Choroid plexus epithelial cell (primary cell): ENCODE data around the gene ZC3H13.
A peak's percentile ranks its signal among the peaks of the same experiment; 100 is the strongest.

Experiments used
- DNase-seq: peaks from one replicate; pipeline ENCODE4 v3.0.0-alpha.2; 2010; ENCODE audit warnings: low read depth
- H3K4me3 ChIP-seq: 2 replicates; pipeline ENCODE4 v1.5.1; 2011; ENCODE audit warnings: low read depth, mild to moderate bottlenecking, control low read depth, low read length, moderate library complexity
- TF ChIP-seq, protein P1 (sequence below): conservative IDR thresholded peaks from 2 replicates; pipeline ENCODE4 v1.5.1; 2011; ENCODE audit warnings: low read depth, mild to moderate bottlenecking, control low read depth, inconsistent platforms, low read length, moderate library complexity

Gene ZC3H13, protein sequence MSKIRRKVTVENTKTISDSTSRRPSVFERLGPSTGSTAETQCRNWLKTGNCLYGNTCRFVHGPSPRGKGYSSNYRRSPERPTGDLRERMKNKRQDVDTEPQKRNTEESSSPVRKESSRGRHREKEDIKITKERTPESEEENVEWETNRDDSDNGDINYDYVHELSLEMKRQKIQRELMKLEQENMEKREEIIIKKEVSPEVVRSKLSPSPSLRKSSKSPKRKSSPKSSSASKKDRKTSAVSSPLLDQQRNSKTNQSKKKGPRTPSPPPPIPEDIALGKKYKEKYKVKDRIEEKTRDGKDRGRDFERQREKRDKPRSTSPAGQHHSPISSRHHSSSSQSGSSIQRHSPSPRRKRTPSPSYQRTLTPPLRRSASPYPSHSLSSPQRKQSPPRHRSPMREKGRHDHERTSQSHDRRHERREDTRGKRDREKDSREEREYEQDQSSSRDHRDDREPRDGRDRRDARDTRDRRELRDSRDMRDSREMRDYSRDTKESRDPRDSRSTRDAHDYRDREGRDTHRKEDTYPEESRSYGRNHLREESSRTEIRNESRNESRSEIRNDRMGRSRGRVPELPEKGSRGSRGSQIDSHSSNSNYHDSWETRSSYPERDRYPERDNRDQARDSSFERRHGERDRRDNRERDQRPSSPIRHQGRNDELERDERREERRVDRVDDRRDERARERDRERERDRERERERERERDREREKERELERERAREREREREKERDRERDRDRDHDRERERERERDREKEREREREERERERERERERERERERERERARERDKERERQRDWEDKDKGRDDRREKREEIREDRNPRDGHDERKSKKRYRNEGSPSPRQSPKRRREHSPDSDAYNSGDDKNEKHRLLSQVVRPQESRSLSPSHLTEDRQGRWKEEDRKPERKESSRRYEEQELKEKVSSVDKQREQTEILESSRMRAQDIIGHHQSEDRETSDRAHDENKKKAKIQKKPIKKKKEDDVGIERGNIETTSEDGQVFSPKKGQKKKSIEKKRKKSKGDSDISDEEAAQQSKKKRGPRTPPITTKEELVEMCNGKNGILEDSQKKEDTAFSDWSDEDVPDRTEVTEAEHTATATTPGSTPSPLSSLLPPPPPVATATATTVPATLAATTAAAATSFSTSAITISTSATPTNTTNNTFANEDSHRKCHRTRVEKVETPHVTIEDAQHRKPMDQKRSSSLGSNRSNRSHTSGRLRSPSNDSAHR (N-terminal part only)

GRCh38 chr13:46052319-46053161, at the start of gene ZC3H13:
ZC3H13 (minus strand) TSS chr13:46052746; CDS start chr13:46045507, 7,239 bp downstream.
- peak; percentile 97 for DNase-seq
- TF ChIP-seq, protein P1, sequence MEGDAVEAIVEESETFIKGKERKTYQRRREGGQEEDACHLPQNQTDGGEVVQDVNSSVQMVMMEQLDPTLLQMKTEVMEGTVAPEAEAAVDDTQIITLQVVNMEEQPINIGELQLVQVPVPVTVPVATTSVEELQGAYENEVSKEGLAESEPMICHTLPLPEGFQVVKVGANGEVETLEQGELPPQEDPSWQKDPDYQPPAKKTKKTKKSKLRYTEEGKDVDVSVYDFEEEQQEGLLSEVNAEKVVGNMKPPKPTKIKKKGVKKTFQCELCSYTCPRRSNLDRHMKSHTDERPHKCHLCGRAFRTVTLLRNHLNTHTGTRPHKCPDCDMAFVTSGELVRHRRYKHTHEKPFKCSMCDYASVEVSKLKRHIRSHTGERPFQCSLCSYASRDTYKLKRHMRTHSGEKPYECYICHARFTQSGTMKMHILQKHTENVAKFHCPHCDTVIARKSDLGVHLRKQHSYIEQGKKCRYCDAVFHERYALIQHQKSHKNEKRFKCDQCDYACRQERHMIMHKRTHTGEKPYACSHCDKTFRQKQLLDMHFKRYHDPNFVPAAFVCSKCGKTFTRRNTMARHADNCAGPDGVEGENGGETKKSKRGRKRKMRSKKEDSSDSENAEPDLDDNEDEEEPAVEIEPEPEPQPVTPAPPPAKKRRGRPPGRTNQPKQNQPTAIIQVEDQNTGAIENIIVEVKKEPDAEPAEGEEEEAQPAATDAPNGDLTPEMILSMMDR: peak; percentile 47
- H3K4me3 ChIP-seq: peak within 1 kb of the TSS; percentile 86

DNA sequence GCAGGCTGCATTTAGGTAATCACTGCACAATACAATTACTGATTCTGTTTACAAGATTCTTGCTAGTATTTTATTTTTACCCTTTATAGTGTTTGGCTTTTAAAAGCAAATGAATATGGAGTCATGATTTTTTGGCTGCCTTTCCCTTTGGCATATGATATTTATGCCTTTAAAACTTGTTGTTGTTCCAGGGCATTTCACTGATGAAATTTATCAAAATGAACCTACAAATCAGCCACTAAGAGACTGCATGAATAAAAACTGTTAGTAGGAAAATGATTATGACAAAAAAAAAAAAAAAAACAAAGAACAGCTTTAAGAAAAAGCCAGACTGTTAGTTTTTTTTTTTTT, 49.7 kb upstream of the ZC3H13 start:
- DNase-seq: no peak
- H3K4me3 ChIP-seq: no peak overlapping the region
- TF ChIP-seq, protein P1: no peak

- H3K4me3 ChIP-seq: no peak overlapping the region
- TF ChIP-seq, protein P1: no peak
- DNase-seq: no peak
Observed at GRCh38 chr13:46101484-46102254, 49.1 kb upstream of the ZC3H13 start.

DNA sequence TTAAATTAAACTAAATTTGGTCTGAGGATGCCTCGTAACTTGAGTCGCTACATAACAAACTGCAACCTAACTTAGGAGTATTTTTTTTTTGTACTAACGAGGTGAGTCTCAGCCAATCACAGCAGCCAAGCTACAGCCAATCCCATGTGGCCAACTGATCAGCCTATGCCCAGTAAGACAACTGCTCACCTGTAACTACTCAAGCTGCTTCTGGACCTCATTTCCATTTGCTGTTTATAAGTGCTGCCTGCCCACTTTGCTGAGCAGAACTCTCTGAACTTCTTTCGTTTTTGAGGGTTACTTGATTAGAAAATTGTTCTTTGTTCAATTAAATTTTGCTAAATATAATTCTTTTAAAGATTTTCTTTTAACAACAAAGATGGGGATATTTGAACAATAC, 48.5 kb upstream of the ZC3H13 start:
- DNase-seq: no peak
- TF ChIP-seq, protein P1: no peak
- no peak overlapping the region for H3K4me3 ChIP-seq

GRCh38 chr13:46100191-46100815, 47.8 kb upstream of the ZC3H13 start:
- TF ChIP-seq, protein P1: no peak
- H3K4me3 ChIP-seq: no peak overlapping the region
- peak; percentile 23 for DNase-seq
